Midbrain (tissue), 1 donor: ENCODE data around the gene CREB3L4.

Experiments
- DNase-seq: peaks from one replicate; lab custom pipeline; 2025; lab: John Stamatoyannopoulos, UW

CREB3L4 gene

GRCh38 chr1:153936011-153936802 lies 31.5 kb upstream of the CREB3L4 start:
- no peak for DNase-seq

GRCh38 chr1:153937331-153937730 lies 30.4 kb upstream of the CREB3L4 start:
- DNase-seq = no peak

DNA sequence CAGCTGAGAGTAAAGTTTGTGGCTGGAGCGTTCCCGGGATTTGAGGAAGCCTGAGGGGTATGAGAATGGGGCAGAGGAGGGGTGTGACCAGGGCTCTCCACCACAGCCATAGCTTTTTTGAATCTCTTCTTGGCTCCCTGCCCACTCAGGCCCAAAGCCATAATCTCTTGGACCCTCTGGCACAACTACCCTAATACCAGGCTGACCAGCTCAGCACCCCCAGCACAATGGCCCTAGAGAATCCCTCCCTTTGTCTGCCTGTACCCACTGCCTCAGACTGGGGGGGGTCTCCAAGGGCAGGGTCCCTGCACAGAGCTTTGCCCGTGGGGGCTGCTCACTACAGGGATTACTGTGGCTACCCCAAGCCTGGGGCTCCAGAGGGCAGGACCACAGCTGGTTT lies 28.7 kb upstream of the CREB3L4 start:
- no peak for DNase-seq

- no peak for DNase-seq
These were observed 28.2 kb upstream of the CREB3L4 start for GRCh38 chr1:153939476-153939875.

DNA sequence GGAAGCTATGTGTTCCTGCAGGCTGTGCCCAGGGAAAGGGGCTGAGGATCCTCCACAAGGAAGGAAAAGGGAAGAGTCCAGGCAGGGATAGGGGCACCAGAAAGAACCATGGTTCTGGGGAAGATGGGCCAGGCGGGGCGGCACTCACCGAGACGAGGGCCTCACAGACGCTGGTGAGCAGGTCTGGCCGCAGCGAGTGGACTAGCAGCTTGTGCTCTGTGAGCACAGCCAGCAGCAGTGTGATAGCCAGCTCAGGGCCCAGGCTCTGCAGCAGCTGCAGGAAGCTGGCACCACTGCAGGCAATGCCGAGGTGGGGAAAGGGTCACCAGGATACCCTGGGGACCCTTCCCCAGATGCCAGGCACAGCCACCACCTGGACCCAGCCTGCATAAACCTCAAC lies 26.9 kb upstream of the CREB3L4 start:
- DNase-seq = no peak

- no peak for DNase-seq
These were observed 25.6 kb upstream of the CREB3L4 start for GRCh38 chr1:153941826-153942725.

GRCh38 chr1:153942766-153943549 lies 24.7 kb upstream of the CREB3L4 start:
- DNase-seq = no peak

DNA sequence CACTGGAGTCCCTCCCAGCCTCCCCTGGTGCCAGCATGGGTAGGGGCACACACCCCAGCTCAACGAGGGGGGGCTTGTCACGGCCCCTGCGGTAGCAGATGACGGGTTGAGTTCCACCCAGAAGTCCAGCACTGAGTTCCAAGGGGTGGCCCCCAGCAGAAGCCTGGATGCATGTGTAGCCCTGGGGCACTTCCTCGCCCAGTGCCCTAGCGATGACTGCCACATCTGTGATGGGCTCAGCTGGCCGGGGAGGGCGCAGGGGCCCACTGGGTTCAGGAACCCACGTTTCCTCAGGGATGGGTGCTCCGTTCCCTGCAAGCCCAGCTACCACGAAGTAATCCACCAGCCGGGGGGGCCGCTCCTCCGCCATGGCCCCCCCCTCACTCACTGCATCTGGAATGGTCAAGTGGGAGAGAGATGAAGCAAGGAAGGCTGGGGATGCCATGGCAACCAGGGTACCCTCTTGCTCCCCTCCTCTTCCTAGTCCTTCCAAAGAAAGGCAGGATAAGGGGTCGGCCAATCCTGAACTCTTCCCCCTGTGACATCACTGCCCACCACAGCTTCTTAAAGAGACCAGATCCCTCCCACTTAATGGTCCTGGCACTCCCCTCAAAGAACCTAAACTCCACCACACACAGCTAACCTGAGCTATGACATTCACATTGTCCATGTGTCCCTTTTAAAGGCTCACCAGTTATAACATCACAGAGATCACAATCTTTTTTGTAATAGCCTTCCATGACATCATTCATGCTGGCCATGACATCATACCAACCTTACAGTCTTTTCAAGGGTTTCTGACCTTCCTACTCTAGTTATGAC lies 23.5 kb upstream of the CREB3L4 start:
- DNase-seq = no peak

DNA sequence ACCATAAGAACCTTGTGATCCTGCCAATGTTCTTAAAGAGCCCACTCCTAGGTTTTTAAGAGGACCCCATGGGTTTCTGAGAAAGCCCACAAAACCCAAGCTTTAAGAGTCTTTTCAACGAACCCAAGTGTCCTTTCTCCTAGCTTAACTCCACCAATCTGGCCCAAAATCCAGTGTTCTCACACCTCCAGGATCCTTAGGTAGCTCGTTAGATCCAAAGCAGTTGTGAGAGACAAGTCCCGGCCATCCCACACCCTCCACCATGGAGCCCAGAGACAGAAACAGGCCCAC lies 22.9 kb upstream of the CREB3L4 start:
- no peak for DNase-seq

GRCh38 chr1:153945131-153945794 lies 22.4 kb upstream of the CREB3L4 start:
- DNase-seq = no peak

DNA sequence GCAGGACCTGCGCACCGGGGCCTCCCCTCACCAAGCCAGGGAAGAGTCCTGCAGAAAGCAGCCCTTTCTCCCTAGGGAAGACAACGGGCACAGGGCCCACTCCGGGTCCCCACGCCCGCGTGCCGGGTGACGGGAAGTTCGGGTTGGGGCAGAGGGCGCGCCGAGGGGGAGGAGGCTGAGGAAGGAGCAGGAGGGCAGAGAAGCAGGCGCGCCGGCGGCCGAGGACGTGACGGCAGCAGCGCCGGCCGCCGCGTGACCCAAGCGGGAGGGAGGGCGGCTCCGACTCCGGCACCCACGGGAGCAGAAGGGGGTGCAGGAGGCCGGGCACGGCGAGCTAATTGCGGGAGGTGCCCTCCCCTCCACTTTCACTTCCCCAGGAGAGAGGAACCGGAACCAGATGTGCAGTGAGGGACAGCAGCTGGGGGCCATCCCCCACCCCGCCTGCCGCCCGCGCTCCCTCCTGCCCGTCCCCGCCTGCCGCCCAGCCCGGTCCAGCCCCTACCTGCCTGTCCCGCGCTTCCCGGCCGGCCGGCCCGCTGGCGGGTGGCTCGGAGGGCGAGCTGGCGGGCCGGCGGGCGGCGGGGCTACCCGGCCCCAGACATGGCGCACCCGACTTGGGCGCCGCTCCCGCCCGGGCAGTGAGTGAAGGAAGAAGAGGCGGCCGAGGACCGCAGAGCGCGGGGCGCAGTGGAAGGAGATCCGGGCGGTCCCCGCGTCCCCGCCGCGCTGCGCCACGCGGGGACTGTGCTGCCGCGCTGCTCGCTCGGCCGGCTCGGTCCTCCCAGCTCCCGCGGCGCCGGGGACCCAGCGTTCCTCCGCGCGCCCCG lies 21.7 kb upstream of the CREB3L4 start:
- peak; percentile 68 for DNase-seq

DNA sequence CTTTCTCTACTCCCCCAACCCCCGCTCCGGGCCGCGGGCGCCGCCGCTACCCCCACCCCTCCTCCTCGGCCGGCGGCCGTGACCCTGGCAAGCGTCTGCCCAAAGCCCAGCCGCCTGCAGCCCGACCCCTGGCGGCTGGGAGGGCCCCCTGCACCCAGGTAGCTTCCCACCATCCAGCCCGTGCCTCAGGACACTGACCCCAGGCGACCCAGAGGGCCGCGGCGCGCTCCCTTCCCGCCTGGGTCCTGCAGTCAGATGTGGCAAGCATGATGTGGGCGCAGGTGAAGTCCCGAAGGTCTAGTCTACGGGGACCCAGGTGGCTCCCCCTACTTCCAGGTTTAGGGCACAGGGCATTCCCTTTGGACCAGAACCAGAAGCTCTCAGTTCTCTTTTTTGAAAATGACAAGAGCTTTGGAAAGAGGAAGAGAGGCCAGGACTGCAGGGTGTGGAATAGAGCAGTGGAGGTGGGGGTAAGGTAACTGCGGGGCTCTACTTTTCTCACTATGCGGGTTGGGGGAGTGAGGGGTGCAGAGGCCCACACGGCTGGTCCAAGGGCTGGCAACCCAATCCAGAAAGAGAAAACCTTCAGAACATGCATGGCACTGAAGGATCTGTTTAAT lies 21.0 kb upstream of the CREB3L4 start, which contains the start of gene DENND4B:
TSS of gene DENND4B (minus strand) at position 97 of the 620 bp plus-strand sequence. CDS start 2,344 bp downstream, outside the sequence.
- DNase-seq = peak; percentile 86

DNA sequence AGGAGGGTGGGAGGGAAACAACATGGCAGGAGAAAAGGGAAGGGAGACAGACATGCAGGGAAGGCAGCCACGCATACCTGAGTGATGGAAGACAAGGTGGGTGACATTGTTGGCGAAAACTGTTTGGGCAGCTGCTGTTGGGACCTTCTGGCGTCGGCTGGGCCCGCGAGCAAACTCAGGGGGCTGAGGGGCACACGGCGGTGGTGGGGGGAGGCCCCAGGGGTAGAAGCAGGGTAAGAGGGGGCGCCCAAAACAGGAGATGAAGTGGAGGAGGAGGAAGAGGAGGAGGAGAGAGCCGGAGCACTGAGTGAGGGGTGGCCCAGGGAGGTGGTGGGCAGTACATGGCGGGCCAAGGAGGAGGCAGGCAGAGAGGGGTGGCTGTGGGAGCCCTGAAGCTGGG lies 16.5 kb upstream of the CREB3L4 start:
- no peak for DNase-seq

GRCh38 chr1:153951801-153952200 lies 15.9 kb upstream of the CREB3L4 start:
- no peak for DNase-seq

DNA sequence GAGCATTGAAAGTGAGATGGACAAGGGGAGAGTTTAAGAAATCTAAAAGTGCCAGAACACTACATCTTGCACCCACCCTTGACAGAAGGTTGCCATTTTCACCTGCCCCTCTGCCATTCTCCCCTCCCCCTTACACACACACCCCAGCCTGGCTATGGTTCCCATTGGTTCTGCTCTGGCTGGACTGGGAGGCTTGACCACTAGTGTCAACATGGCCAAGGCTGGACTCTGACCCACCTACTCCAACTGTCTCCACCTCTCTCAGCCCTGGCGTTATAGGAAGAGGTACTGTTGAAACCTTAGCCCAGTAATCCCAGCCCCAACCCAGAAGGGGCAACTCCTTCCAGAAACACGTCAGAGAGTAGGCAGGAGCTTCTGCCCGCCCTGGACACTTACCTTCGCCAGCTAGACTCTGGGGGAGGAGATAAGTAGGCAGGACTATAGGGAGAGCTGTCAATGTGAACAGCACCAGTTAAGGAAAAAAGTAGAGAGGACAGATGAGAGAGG lies 13.8 kb upstream of the CREB3L4 start:
- no peak for DNase-seq

- DNase-seq = no peak
These were observed 12.9 kb upstream of the CREB3L4 start for GRCh38 chr1:153954826-153955225.

DNA sequence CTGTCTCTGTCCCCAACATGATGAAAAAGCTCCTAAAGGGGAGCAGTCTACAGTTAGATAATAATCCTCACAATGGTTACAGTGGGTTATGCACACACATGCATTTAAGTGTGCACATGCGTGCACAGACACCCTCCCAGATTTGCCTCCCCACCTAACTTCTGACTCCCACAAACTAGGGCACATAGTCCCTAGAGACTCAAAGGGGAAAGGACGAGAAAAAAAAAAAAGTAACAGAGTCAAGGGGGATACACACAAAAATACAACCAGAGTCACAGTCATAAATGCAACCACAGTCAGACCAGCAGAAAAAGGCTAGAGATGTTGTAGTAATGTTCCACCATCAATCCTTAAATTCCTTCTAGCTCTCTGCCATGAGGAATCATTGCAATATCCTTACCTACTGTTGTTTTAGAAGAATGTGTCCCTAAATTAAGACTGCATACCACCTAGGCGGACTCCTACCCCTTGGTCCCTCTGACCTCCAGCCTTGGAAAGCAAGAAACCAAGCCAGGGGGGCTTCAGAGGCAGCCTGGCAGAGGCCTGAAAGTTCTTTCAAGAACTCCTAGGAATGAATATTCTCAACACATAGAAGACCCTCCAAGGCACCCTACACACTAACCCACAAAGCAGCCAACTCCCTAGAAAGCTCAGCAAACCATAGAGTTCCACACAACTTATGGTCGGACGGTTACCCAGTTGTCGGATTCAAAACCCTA lies 10.5 kb upstream of the CREB3L4 start:
- DNase-seq = no peak

GRCh38 chr1:153957744-153958110 lies 10.0 kb upstream of the CREB3L4 start:
- no peak for DNase-seq
